Testis (tissue), 2 donors: ENCODE measurements around the gene KLK15.

ENCODE experiments used
- POLR2A ChIP-seq: fragments of 450-650 bp; IDR thresholded peaks from one replicate; pipeline ENCODE4 v1.6.1; 2017; ENCODE audit warnings: antibody characterized with exemption, mild to moderate bottlenecking, moderate library complexity
- TF ChIP-seq, protein P1 (sequence below), 3 experiments: fragments of 450-650 bp in 2 of 3; fragments of 200-600 bp in 1 of 3; sonication (generic) in 1 of 3; IDR thresholded peaks; one replicate each; pipeline ENCODE4 v1.5.1; 2016 to 2019; ENCODE audit warnings: antibody characterized with exemption in 3 of 3, mild to moderate bottlenecking in 2 of 3, moderate library complexity in 1 of 3

DNA sequence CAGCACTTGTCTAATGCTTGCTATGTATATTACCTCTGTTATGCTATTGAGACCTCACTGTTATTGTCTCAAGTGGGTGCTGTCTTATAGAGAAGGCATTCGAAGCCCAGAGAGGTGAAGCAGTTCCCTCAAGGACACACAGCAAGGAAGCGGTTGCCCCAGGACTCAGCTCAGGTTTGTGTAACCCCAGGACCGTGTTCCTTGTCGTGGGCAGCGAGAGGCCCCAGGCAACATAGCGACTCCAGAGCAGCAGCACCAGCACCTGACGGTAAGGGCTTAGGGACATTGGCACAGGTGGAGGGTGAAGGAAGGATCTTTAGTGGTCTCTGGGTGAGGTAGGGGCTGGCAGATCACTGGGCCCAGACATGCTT is 2.4 kb downstream of the KLK15 start:
- TF ChIP-seq, protein P1, sequence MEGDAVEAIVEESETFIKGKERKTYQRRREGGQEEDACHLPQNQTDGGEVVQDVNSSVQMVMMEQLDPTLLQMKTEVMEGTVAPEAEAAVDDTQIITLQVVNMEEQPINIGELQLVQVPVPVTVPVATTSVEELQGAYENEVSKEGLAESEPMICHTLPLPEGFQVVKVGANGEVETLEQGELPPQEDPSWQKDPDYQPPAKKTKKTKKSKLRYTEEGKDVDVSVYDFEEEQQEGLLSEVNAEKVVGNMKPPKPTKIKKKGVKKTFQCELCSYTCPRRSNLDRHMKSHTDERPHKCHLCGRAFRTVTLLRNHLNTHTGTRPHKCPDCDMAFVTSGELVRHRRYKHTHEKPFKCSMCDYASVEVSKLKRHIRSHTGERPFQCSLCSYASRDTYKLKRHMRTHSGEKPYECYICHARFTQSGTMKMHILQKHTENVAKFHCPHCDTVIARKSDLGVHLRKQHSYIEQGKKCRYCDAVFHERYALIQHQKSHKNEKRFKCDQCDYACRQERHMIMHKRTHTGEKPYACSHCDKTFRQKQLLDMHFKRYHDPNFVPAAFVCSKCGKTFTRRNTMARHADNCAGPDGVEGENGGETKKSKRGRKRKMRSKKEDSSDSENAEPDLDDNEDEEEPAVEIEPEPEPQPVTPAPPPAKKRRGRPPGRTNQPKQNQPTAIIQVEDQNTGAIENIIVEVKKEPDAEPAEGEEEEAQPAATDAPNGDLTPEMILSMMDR (IDR thresholded peaks at IDR 0.05) = no peak
- no peak for TF ChIP-seq POLR2A
